Upper lobe of left lung (tissue), 4 donors: ENCODE measurements around the gene UNC80.

Source experiments
- CTCF ChIP-seq, 6 experiments: fragments of 450-650 bp in 4 of 6; fragments of 200-600 bp in 2 of 6; sonication (generic) in 2 of 6; IDR thresholded peaks; one replicate each; pipeline ENCODE4 v1.5.1; 2016 to 2019; ENCODE audit warnings: antibody characterized with exemption in 6 of 6
- POLR2A ChIP-seq, 4 donors: fragments of 450-650 bp; IDR thresholded peaks; one replicate each; pipeline ENCODE4 v1.5.1; 2016 to 2017; ENCODE audit warnings: antibody characterized with exemption in 4 of 4, mild to moderate bottlenecking in 2 of 4
- POLR2AphosphoS5 ChIP-seq, 2 donors: sonication (generic); formaldehyde crosslinking; IDR thresholded peaks; one replicate each; pipeline ENCODE4 v1.5.1; 2017; ENCODE audit warnings: antibody characterized with exemption in 2 of 2

GRCh38 chr2:209929369-209929768, 157.7 kb downstream of the UNC80 start:
- TF ChIP-seq CTCF (IDR thresholded peaks at IDR 0.05) (no peak), POLR2AphosphoS5 (IDR thresholded peaks at IDR 0.05) (no peak), POLR2A (IDR thresholded peaks at IDR 0.05) (no peak)
